Measurements from ENCODE around the gene PLPPR3. TPM values are rescaled to one million over a fixed set of nuclear protein-coding genes. Genes with fewer than 3 reads are reported as not detected.

PLPPR3 gene
- total RNA-seq, 4 donors from 2014 or later: not detected

DNA sequence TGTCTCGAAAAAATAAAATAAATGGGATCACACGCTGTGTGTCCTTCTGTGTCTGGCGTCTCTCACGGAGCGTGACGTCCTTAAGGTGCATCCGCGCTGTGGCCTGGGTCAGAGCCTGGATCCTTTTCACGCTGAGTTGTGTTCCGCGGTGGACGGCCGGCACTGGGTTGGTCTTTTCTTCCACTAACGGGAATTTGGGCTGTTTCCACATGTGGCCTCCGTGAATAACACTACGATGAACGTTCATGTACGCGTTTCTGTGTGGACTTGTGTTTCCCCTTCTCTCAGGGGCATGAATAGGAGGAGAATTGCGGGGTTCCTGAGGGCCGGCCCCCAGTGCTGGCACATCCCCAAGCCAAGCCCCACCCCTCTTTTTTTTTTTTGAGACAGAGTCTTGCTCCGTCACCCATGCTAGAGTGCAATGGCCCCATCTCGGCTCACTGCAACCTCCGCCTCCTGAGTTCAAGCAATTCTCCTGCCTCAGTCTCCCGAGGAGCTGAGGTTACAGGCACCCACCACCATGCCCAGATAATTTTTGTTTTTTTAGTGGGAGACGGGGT is 30.7 kb downstream of the PLPPR3 start:
- no peaks in the 10 kb centered on the region for H3K36me3 ChIP-seq
- no peak for DNase-seq
- no peak overlapping the region for H3K4me3 ChIP-seq
- no peak for TF ChIP-seq POLR2A (IDR thresholded peaks at IDR 0.05)
- TF ChIP-seq, protein P1, sequence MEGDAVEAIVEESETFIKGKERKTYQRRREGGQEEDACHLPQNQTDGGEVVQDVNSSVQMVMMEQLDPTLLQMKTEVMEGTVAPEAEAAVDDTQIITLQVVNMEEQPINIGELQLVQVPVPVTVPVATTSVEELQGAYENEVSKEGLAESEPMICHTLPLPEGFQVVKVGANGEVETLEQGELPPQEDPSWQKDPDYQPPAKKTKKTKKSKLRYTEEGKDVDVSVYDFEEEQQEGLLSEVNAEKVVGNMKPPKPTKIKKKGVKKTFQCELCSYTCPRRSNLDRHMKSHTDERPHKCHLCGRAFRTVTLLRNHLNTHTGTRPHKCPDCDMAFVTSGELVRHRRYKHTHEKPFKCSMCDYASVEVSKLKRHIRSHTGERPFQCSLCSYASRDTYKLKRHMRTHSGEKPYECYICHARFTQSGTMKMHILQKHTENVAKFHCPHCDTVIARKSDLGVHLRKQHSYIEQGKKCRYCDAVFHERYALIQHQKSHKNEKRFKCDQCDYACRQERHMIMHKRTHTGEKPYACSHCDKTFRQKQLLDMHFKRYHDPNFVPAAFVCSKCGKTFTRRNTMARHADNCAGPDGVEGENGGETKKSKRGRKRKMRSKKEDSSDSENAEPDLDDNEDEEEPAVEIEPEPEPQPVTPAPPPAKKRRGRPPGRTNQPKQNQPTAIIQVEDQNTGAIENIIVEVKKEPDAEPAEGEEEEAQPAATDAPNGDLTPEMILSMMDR (IDR thresholded peaks at IDR 0.05): no peak
- H3K4me1 ChIP-seq: peaks cover 0 to 16% (median under 1%) of the 10 kb centered on the region in 4 donors
- no peaks in the 10 kb centered on the region for H3K27me3 ChIP-seq
- H3K9me3 ChIP-seq: no peaks in the 10 kb centered on the region
- no peak overlapping the region for H3K27ac ChIP-seq

DNA sequence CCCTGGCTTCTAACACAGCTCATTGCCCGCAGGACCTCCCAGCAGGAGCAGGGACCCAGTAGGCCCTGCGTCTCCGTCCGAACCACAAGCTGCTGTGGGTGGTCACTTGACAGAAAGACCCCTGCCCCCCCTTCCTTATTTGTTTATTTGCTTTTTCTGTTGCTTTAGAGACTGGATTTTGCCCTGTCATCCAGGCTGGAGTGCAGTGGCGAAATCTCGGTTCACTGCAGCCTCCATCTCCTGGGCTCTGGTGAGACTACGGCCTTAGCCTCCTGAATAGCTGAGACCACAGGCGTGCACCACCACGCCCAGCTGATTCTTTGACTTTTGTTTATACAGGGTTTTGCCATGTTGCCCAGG is 32.1 kb downstream of the PLPPR3 start:
- peak overlapping the region in 2 of 4 donors; percentile 59 to 65 for H3K27ac ChIP-seq
- no peaks in the 10 kb centered on the region for H3K9me3 ChIP-seq
- H3K4me3 ChIP-seq: no peak overlapping the region
- no peaks in the 10 kb centered on the region for H3K27me3 ChIP-seq
- H3K4me1 ChIP-seq: peaks cover 0 to 10% (median 0%) of the 10 kb centered on the region in 4 donors
- TF ChIP-seq, protein P1 (IDR thresholded peaks at IDR 0.05): no peak
- TF ChIP-seq POLR2A (IDR thresholded peaks at IDR 0.05): no peak
- no peaks in the 10 kb centered on the region for H3K36me3 ChIP-seq
- no peak for DNase-seq

DNA sequence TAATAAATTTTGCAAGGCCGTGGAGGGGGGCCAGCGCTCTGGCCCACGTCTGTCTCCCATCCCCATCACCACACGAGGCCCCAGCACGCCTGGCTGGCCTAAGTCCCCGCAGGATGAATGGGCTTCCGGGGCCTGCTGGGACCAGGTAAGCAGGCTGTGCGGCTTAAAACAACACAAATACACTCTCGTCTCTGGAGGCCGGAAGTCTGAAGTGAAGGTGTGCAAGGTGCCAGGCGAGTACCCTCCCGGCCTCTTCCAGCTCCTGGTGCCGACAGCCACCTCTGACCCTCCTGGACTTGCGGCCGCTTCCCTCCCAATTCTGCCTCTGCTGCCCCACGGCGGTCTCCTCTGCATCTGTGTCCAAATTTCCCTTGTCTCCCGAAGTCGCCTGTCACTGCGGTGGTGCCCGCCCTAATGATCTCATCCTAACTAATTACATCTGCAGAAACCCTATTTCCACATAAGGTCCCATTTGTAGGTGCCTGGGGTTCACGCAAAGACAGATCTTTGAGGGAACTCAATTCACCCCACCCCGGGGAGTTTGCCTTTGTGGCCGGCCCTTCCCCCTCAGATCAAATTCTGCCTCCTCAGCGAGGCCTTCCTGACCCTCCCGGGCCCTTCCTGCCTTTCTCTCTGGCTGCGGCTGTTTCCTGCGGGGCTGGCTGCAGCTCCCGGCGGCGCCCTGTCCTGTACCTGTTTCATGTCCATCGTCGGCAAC is 32.6 kb downstream of the PLPPR3 start:
- no peak for DNase-seq
- Histone ChIP-seq H3K4me1 (peaks cover 0 to 10% (median 0%) of the 10 kb centered on the region in 4 donors), H3K27me3 (no peaks in the 10 kb centered on the region), H3K9me3 (no peaks in the 10 kb centered on the region), H3K4me3 (no peak overlapping the region), H3K36me3 (no peaks in the 10 kb centered on the region), H3K27ac (peak overlapping the region in 2 of 4 donors; percentile 59 to 65)
- no peak for TF ChIP-seq POLR2A (IDR thresholded peaks at IDR 0.05)
- TF ChIP-seq, protein P1 (IDR thresholded peaks at IDR 0.05): no peak

DNA sequence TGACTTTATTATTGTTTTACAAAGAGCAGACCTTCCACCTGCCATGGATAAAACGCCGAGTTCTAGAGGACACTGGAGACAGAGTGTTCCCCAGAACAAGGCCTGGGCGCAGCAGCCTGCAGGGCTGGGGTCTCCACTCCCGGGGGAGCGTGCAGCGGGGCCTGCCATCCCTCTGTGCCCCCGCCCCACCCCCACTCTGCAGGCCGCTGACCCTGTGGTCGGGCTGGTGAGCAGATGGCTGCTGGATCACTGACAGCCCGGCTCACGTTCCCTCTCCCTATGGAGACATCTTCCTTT is 33.1 kb downstream of the PLPPR3 start:
- no peak overlapping the region for H3K4me3 ChIP-seq
- peak overlapping the region in 2 of 4 donors; percentile 59 to 65 for H3K27ac ChIP-seq
- no peaks in the 10 kb centered on the region for H3K27me3 ChIP-seq
- DNase-seq: no peak
- TF ChIP-seq POLR2A (IDR thresholded peaks at IDR 0.05): no peak
- TF ChIP-seq, protein P1 (IDR thresholded peaks at IDR 0.05): no peak
- H3K9me3 ChIP-seq: no peaks in the 10 kb centered on the region
- no peaks in the 10 kb centered on the region for H3K36me3 ChIP-seq
- H3K4me1 ChIP-seq: peaks cover 0 to 10% (median 0%) of the 10 kb centered on the region in 4 donors

DNA sequence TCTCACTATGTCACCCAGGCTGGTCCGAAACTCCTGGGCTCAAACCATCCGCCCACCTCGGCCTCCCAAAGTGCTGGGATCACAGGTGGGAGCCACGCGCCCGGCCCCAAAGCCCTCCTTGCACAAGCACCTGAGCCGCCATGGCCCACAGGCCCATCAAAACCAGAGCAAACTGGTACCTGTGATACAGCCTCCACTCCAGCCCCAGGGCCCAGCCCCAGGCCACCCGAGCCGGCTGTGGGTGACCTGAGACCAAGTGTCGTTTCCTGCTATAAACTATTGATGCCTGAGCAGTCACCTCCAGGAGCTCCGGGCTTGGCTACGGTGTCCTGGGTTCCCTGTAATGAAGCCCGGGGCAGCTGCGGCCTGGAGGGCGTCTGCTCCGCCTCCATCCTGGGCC is 34.2 kb downstream of the PLPPR3 start:
- Histone ChIP-seq H3K9me3 (no peaks in the 10 kb centered on the region), H3K27ac (no peak overlapping the region), H3K27me3 (no peaks in the 10 kb centered on the region), H3K36me3 (no peaks in the 10 kb centered on the region), H3K4me3 (no peak overlapping the region), H3K4me1 (peaks cover 0 to 15% (median 0%) of the 10 kb centered on the region in 4 donors)
- DNase-seq: peak in 1 of 3 donors; percentile 34
- no peak for TF ChIP-seq POLR2A (IDR thresholded peaks at IDR 0.05)
- TF ChIP-seq, protein P1 (IDR thresholded peaks at IDR 0.05): no peak

All from Peyer's patch (tissue), 4 donors.